ENCODE results near the gene JUP.
"Not testable (repeated sequence)": the region's sequence is repeated elsewhere in the genome, so short reads cannot be mapped to it uniquely, and the experiment has no call there.

JUP gene

DNA sequence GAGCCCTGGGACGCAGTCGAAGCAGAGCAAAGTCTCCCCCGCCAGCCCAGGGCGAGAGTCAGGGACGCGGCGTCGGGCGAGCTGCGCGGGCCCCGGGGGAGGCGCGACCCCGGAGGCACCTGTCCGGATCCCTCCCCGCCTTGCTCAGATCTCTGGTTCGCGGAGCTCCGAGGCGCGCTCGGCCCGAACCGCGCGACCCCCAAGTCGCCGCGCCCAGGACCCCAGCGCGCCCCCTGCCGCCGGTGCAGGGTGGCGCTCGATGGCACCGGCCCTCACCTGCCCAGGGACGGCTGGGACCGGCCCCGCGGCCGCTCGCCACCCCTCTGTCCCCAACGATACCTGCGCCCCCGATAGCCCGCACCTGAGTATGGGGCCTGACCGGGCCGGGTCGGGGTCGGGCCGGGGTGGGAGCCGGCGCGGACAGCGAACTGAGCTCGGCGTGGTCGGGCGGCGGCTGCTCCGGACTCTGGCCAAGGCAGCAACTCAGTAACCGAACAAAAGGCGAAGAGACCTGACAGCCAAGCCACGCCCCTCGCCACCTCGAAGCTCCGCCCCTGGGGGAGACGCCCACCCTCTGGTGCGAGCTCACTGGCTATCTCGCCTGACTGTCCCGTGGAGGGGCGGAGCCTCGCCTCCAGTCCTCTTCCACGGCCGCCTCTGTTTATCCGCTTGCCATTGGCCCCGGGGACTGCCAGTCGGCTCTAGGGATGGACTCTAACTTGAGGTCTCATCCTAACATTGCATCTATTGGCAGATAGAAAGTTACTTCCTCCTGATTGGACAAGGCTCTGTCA lies at the start of gene JUP:
TSS of gene JUP (minus strand) at position 485 of the 794 bp plus-strand sequence. CDS start 14,857 bp downstream, outside the sequence.
- peak; percentile 91 for DNase-seq (ENCODE audit: low read depth)

GRCh38 chr17:41835800-41836549 lies 49.5 kb upstream of the JUP start, which contains the start of gene NT5C3B:
NT5C3B (minus strand) TSS chr17:41836232; CDS start chr17:41836193, 39 bp downstream.
- DNase-seq (ENCODE audit: low read depth), result peak; percentile 57

- no peak for DNase-seq (ENCODE audit: low read depth)
These were observed 48.8 kb upstream of the JUP start for GRCh38 chr17:41835214-41835799.

DNA sequence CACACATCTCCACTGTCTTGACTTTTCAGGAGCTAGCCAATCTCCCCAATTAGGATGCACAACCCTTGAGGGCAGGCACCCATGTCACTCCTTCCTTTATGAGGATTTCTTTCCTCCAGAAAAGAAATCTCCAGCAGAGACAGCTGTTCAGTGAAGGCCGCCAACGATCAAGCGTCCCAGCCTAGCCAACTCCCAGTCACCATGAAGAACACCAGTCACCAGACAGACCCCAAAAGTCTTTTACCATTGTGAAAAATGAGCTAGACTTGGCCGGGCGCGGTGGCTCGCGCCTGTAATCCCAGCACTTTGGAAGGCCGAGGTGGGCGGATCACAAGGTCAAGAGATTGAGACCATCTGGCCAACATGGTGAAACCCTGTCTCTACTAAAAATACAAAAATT lies 43.5 kb upstream of the JUP start:
- not testable (repeated sequence) for DNase-seq (ENCODE audit: low read depth)

- no peak for DNase-seq (ENCODE audit: low read depth)
These were observed 38.8 kb upstream of the JUP start for GRCh38 chr17:41825175-41825845.

DNA sequence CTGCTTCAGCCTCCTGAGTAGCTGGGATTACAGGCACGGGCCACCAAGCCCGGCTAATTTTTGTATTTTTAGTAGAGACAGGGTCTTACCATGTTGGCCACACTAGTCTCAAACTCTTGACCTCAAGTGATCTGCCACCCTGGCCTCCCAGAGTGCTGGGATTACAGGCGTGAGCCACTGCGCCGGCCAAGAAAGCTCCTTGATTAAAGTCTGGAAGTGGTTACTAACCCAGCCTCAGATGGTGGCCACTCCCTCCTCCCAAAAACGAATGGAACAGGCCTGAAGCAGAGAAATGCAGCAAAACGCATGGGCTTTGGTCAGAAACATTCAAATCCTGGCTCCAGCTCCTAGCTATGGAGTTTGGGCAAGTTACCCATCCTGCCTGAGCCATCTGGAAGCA lies 37.6 kb upstream of the JUP start:
- no peak for DNase-seq (ENCODE audit: low read depth)

GRCh38 chr17:41823580-41823979 lies 37.1 kb upstream of the JUP start:
- no peak for DNase-seq (ENCODE audit: low read depth)

GRCh38 chr17:41823141-41823524 lies 36.6 kb upstream of the JUP start:
- DNase-seq (ENCODE audit: low read depth), result no peak

DNA sequence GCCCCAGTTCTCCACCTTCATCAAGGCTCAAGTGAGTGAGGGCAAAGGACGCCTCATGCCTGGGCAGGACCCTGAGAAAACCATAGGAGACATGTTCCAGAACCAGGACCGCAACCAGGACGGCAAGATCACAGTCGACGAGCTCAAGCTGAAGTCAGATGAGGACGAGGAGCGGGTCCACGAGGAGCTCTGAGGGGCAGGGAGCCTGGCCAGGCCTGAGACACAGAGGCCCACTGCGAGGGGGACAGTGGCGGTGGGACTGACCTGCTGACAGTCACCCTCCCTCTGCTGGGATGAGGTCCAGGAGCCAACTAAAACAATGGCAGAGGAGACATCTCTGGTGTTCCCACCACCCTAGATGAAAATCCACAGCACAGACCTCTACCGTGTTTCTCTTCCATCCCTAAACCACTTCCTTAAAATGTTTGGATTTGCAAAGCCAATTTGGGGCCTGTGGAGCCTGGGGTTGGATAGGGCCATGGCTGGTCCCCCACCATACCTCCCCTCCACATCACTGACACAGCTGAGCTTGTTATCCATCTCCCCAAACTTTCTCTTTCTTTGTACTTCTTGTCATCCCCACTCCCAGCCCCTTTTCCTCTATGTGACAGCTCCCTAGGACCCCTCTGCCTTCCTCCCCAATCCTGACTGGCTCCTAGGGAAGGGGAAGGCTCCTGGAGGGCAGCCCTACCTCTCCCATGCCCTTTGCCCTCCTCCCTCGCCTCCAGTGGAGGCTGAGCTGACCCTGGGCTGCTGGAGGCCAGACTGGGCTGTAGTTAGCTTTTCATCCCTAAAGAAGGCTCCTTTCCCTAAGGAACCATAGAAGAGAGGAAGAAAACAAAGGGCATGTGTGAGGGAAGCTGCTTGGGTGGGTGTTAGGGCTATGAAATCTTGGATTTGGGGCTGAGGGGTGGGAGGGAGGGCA lies 36.0 kb upstream of the JUP start:
- DNase-seq (ENCODE audit: low read depth), result no peak

- DNase-seq (ENCODE audit: low read depth), result no peak
These were observed 35.3 kb upstream of the JUP start for GRCh38 chr17:41821776-41822175.

DNA sequence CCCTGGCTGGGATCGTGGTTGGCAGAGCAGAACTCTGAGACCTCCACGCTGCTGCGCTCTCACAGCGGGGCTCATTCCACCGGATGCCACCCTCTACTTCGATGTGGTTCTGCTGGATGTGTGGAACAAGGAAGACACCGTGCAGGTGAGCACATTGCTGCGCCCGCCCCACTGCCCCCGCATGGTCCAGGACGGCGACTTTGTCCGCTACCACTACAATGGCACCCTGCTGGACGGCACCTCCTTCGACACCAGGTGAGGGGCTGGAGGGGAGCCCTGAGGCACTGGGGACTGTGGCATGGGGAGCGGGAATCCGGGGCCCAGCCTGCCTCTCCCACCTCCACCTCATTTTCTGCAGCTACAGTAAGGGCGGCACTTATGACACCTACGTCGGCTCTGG lies 31.5 kb upstream of the JUP start:
- no peak for DNase-seq (ENCODE audit: low read depth)

GRCh38 chr17:41816637-41817320 lies 30.3 kb upstream of the JUP start:
- DNase-seq (ENCODE audit: low read depth), result no peak

- DNase-seq (ENCODE audit: low read depth), result no peak
These were observed 27.7 kb upstream of the JUP start for GRCh38 chr17:41814195-41814594.

GRCh38 chr17:41813699-41814124 lies 27.2 kb upstream of the JUP start:
- no peak for DNase-seq (ENCODE audit: low read depth)

- DNase-seq (ENCODE audit: low read depth), result no peak
These were observed 26.7 kb upstream of the JUP start for GRCh38 chr17:41813152-41813680.

DNA sequence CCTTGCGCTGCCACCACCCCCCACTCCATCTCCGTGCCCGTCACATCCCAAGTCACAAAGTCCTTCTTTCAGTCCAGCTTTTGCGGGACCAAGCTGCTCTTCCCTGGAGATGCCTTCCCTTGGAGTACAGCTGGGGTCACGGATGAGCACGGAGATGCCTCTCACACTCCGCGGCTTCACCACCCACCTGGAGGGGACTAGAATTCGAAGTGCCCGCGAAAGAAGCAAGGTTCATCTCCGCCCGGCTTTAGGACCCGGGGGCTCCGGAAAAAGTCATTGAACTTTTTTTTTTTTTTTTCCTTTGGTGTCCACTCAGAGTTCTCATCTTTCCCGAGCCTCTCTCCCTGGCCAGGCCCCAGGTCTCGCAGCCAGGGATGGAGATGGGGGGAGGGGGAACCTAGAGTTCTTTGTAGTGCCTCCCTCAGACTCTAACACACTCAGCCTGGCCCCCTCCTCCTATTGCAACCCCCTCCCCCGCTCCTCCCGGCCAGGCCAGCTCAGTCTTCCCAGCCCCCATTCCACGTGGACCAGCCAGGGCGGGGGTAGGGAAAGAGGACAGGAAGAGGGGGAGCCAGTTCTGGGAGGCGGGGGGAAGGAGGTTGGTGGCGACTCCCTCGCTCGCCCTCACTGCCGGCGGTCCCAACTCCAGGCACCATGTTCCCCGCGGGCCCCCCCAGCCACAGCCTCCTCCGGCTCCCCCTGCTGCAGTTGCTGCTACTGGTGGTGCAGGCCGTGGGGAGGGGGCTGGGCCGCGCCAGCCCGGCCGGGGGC lies 26.1 kb upstream of the JUP start, which contains the start of gene FKBP10:
TSS of gene FKBP10 (plus strand) at position 624 of the 771 bp plus-strand sequence. CDS start at position 655, 31 bp downstream.
- no peak for DNase-seq (ENCODE audit: low read depth)

DNA sequence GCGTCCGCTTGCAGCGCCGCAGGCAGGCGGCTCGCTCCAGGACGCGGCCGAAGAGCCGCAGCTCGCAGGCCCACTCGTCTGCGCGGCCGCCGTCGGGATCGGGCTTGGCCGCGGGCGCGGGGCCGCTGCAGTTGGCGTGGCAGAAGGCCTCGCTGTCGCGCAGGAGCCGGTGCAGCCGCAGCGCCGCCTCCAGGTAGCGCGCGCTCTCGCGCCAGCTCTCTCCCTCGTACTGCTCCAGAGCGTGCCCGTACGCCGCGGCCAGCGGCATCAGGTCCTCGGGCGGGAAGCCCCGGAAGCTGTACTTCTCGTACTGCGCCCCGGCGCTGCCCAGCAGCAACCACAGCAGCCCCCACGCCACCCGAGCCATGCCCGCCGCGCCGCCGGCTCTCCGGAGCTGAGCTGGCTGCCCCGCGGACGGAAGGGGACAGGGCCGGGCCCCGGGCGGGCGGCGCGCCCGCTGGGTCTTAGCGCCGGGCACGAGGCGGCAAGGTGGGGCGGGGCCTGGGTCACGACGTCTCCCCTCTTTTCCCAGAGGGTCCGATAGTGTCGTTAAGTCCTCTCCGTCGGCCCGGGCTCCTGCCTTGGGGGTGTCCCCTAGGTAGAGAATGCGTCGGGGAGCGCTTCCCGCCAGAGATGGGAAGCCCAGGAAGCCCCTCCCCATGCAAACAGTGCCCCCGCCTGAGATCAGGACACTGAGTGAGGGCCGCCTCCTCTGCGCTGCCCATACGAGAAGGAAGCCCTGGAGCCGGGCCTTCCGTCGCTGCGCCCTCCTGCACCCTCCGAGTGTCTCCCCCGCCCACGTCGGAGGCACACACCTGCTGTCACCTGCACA lies 25.3 kb upstream of the JUP start, which contains the start of gene P3H4:
TSS of gene P3H4 (minus strand) at position 401 of the 832 bp plus-strand sequence. CDS start at position 367, 34 bp downstream.
- peak; percentile 72 for DNase-seq (ENCODE audit: low read depth)

All from activated T-cell treated with anti-CD3 and anti-CD28 coated beads for 48 hours (primary cell).